Thyroid gland (tissue), 4 donors: ENCODE results near the gene FDXR.

ENCODE experiments used
- CTCF ChIP-seq, 6 experiments: fragments of 200-600 bp in 3 of 6; fragments of 450-650 bp in 3 of 6; sonication (generic) in 3 of 6; IDR thresholded peaks; one replicate each; pipeline ENCODE4 v1.5.1; 2016 to 2019; ENCODE audit warnings: antibody characterized with exemption in 6 of 6, mild to moderate bottlenecking in 2 of 6, inconsistent platforms in 1 of 6, moderate library complexity in 1 of 6
- POLR2A ChIP-seq, 2 donors: fragments of 450-650 bp; IDR thresholded peaks; one replicate each; pipeline ENCODE4 v1.6.1; 2017; ENCODE audit warnings: antibody characterized with exemption in 2 of 2, mild to moderate bottlenecking in 2 of 2, moderate library complexity in 1 of 2

- TF ChIP-seq CTCF (IDR thresholded peaks at IDR 0.05) (peak in 2 of 6 experiments; percentile 23 to 26), POLR2A (IDR thresholded peaks at IDR 0.05) (no peak)
These were observed 58.3 kb downstream of the FDXR start for GRCh38 chr17:74814453-74814852.
